ENCODE data around the gene PRKCD.

DNA sequence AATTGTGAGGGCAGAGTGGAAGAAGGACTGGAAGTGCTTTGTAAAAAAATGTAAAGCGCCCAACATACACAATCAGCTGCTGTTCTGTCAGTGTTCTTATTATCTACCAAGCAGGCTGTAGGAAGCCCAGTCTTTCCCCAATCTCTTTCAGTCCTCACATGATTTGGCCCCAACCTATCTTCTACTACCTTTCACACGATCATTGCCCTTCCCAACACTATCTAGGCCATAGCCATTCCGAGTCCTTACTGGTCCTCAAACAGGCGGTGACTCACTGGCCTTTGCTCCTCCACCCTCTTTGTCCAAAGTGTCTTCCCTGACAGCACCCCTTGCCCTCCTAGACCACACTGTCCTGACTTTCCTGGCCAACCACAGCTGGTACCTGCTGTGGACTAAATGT, 29.9 kb upstream of the PRKCD start:
- TF ChIP-seq, protein P1, sequence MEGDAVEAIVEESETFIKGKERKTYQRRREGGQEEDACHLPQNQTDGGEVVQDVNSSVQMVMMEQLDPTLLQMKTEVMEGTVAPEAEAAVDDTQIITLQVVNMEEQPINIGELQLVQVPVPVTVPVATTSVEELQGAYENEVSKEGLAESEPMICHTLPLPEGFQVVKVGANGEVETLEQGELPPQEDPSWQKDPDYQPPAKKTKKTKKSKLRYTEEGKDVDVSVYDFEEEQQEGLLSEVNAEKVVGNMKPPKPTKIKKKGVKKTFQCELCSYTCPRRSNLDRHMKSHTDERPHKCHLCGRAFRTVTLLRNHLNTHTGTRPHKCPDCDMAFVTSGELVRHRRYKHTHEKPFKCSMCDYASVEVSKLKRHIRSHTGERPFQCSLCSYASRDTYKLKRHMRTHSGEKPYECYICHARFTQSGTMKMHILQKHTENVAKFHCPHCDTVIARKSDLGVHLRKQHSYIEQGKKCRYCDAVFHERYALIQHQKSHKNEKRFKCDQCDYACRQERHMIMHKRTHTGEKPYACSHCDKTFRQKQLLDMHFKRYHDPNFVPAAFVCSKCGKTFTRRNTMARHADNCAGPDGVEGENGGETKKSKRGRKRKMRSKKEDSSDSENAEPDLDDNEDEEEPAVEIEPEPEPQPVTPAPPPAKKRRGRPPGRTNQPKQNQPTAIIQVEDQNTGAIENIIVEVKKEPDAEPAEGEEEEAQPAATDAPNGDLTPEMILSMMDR (IDR thresholded peaks at IDR 0.05), result no peak
- TF ChIP-seq POLR2A (IDR thresholded peaks at IDR 0.05), result no peak

Data from body of pancreas (tissue), 4 donors.